HEK293 (cell line): ENCODE measurements around the gene CCDC183.

Experiments
- CTCF ChIA-PET: fragments of 350-600 bp; formaldehyde crosslinking; extraction: SDS; loops from one replicate; lab custom pipeline; 2021; ENCODE audit warnings: antibody characterized with exemption; lab: Yijun Ruan, JAX
- POLR2A ChIA-PET: fragments of 300-600 bp; formaldehyde crosslinking; extraction: SDS; loops from one replicate; lab custom pipeline; 2020; ENCODE audit warnings: antibody characterized with exemption, inconsistent platforms; lab: Yijun Ruan, JAX
- H3K27ac ChIP-seq: fragments of 200-500 bp; sonication (Bioruptor generic); 2 replicates; pipeline ENCODE4 v1.5.1; 2014; ENCODE audit warnings: low read depth, low read length, control low read depth, inconsistent platforms; ENCODE audit errors: extremely low read depth
- H3K36me3 ChIP-seq, 2 experiments: fragments of 200-500 bp in 1 of 2; sonication (Bioruptor generic) in 1 of 2; 1 replicate in 1 of 2; 2 replicates in 1 of 2; pipeline ENCODE4 v1.5.1; 2014 to 2017; ENCODE audit warnings: inconsistent platforms in 2 of 2, low read length in 2 of 2; ENCODE audit not compliant: control insufficient read depth in 2 of 2, insufficient read depth in 1 of 2
- H3K4me1 ChIP-seq: fragments of 200-500 bp; sonication (Bioruptor generic); 2 replicates; pipeline ENCODE4 v1.5.1; 2014; ENCODE audit warnings: mild to moderate bottlenecking, low read length, inconsistent platforms; ENCODE audit not compliant: control insufficient read depth, insufficient read depth
- H3K4me3 ChIP-seq: 2 replicates; pipeline ENCODE4 v1.5.1; 2011; ENCODE audit warnings: low read depth, mild to moderate bottlenecking, control low read depth, low read length, moderate library complexity
- H3K9me3 ChIP-seq: fragments of 200-500 bp; sonication (Bioruptor generic); 2 replicates; pipeline ENCODE4 v1.5.1; 2014; ENCODE audit warnings: low read depth, low read length, inconsistent platforms; ENCODE audit not compliant: control insufficient read depth, insufficient read depth
- AEBP2 ChIP-seq: fragments of 450-650 bp; formaldehyde crosslinking; IDR thresholded peaks from 2 replicates; pipeline ENCODE4 v1.5.1; 2016; ENCODE audit warnings: missing biosample characterization, missing genetic modification characterization, borderline replicate concordance
- KLF16 ChIP-seq: fragments of 450-650 bp; formaldehyde crosslinking; IDR thresholded peaks from 2 replicates; pipeline ENCODE4 v1.5.1; 2017; ENCODE audit warnings: missing biosample characterization, missing genetic modification characterization
- ZBTB44 ChIP-seq: fragments of 450-650 bp; IDR thresholded peaks from 2 replicates; pipeline ENCODE4 v1.5.1; 2018; ENCODE audit warnings: missing biosample characterization, mild to moderate bottlenecking, missing genetic modification characterization
- ZBTB49 ChIP-seq: fragments of 450-650 bp; formaldehyde crosslinking; IDR thresholded peaks from 2 replicates; pipeline ENCODE4 v1.5.1; 2016; ENCODE audit warnings: missing biosample characterization, missing genetic modification characterization, low read depth
- ZNF239 ChIP-seq: fragments of 450-650 bp; formaldehyde crosslinking; IDR thresholded peaks from 2 replicates; pipeline ENCODE4 v1.5.1; 2016; ENCODE audit warnings: missing biosample characterization, missing genetic modification characterization
- ZNF423 ChIP-seq: fragments of 450-650 bp; formaldehyde crosslinking; IDR thresholded peaks from 2 replicates; pipeline ENCODE4 v1.5.1; 2016; ENCODE audit warnings: missing biosample characterization, missing genetic modification characterization
- ZNF621 ChIP-seq: fragments of 450-650 bp; formaldehyde crosslinking; IDR thresholded peaks from 2 replicates; pipeline ENCODE4 v1.5.1; 2017; ENCODE audit warnings: missing biosample characterization, missing genetic modification characterization
- ZNF624 ChIP-seq: fragments of 450-650 bp; formaldehyde crosslinking; IDR thresholded peaks from 2 replicates; pipeline ENCODE4 v1.5.1; 2017; ENCODE audit warnings: missing biosample characterization, missing genetic modification characterization
- ZNF626 ChIP-seq: fragments of 450-650 bp; sonication (Bioruptor Pico); formaldehyde crosslinking; IDR thresholded peaks from 2 replicates; pipeline ENCODE4 v1.5.1; 2018; ENCODE audit warnings: missing biosample characterization, missing genetic modification characterization, inconsistent platforms
- ZNF639 ChIP-seq: fragments of 450-650 bp; formaldehyde crosslinking; IDR thresholded peaks from 2 replicates; pipeline ENCODE4 v1.5.1; 2016; ENCODE audit warnings: missing biosample characterization, missing genetic modification characterization
- ZNF704 ChIP-seq: fragments of 450-650 bp; formaldehyde crosslinking; IDR thresholded peaks from 2 replicates; pipeline ENCODE4 v1.5.1; 2016; ENCODE audit warnings: missing biosample characterization, missing genetic modification characterization
- TF ChIP-seq, protein P1 (sequence below): fragments of 450-650 bp; formaldehyde crosslinking; conservative IDR thresholded peaks from 2 replicates; pipeline ENCODE4 v1.5.1; 2016; ENCODE audit warnings: low read depth, missing biosample characterization, missing genetic modification characterization
- TF ChIP-seq, protein P2 (sequence below): fragments of 450-650 bp; formaldehyde crosslinking; IDR thresholded peaks from 2 replicates; pipeline ENCODE4 v1.5.1; 2017; ENCODE audit warnings: missing biosample characterization, missing genetic modification characterization
- TF ChIP-seq, protein P3 (sequence below): fragments of 450-650 bp; formaldehyde crosslinking; IDR thresholded peaks from 2 replicates; pipeline ENCODE4 v1.5.1; 2016; ENCODE audit warnings: missing biosample characterization, missing genetic modification characterization, borderline replicate concordance

Gene CCDC183

DNA sequence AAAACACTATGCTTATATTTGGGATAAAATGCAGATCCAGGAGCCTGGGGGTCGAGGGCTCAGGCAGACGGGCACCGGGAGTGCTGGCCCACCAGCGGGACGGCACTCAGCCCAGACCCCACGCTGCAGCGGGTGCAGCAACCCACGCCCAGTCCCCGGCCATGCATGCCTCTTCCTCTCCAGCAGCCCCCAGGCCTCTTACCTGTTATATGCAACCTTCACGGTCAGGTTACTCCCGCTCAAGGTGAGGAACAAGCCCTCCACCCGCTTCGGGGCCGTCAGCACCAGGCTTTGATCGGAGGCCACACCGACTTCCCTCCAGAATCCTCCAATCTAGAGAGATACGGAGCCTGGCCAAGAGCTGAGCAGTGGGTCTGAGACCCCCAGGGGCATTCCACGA, 39.3 kb upstream of the CCDC183 start:
- ChIA-PET CTCF (interaction anchor here (0.6 to 2.6 kb wide), 3 partner anchors 10 to 27 kb away, joined by 4 to 16 read pairs (median 6); no protein-coding TSS in a partner anchor), POLR2A (no interaction called here)

More for the DNA sequence above, 39.3 kb upstream of the CCDC183 start:
- Histone ChIP-seq H3K4me3 (no peak overlapping the region), H3K9me3 (no peaks in the 10 kb centered on the region), H3K36me3 (no peaks in the 10 kb centered on the region), H3K27ac (no peak overlapping the region), H3K4me1 (no peaks in the 10 kb centered on the region)
- TF ChIP-seq ZNF639 (no peak), ZNF423 (tag by site-specific recombination) (no peak), AEBP2 (tag by site-specific recombination) (no peak), ZBTB49 (tag by site-specific recombination) (no peak), ZNF621 (tag by site-specific recombination) (no peak), ZNF624 (no peak), ZNF704 (tag by site-specific recombination) (no peak), ZNF239 (tag by site-specific recombination) (no peak), ZNF626 (no peak), ZBTB44 (tag by site-specific recombination) (no peak), KLF16 (tag by site-specific recombination) (no peak)
- TF ChIP-seq, protein P1, sequence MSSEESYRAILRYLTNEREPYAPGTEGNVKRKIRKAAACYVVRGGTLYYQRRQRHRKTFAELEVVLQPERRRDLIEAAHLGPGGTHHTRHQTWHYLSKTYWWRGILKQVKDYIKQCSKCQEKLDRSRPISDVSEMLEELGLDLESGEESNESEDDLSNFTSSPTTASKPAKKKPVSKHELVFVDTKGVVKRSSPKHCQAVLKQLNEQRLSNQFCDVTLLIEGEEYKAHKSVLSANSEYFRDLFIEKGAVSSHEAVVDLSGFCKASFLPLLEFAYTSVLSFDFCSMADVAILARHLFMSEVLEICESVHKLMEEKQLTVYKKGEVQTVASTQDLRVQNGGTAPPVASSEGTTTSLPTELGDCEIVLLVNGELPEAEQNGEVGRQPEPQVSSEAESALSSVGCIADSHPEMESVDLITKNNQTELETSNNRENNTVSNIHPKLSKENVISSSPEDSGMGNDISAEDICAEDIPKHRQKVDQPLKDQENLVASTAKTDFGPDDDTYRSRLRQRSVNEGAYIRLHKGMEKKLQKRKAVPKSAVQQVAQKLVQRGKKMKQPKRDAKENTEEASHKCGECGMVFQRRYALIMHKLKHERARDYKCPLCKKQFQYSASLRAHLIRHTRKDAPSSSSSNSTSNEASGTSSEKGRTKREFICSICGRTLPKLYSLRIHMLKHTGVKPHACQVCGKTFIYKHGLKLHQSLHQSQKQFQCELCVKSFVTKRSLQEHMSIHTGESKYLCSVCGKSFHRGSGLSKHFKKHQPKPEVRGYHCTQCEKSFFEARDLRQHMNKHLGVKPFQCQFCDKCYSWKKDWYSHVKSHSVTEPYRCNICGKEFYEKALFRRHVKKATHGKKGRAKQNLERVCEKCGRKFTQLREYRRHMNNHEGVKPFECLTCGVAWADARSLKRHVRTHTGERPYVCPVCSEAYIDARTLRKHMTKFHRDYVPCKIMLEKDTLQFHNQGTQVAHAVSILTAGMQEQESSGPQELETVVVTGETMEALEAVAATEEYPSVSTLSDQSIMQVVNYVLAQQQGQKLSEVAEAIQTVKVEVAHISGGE (tag by site-specific recombination): no peak
- TF ChIP-seq, protein P2, sequence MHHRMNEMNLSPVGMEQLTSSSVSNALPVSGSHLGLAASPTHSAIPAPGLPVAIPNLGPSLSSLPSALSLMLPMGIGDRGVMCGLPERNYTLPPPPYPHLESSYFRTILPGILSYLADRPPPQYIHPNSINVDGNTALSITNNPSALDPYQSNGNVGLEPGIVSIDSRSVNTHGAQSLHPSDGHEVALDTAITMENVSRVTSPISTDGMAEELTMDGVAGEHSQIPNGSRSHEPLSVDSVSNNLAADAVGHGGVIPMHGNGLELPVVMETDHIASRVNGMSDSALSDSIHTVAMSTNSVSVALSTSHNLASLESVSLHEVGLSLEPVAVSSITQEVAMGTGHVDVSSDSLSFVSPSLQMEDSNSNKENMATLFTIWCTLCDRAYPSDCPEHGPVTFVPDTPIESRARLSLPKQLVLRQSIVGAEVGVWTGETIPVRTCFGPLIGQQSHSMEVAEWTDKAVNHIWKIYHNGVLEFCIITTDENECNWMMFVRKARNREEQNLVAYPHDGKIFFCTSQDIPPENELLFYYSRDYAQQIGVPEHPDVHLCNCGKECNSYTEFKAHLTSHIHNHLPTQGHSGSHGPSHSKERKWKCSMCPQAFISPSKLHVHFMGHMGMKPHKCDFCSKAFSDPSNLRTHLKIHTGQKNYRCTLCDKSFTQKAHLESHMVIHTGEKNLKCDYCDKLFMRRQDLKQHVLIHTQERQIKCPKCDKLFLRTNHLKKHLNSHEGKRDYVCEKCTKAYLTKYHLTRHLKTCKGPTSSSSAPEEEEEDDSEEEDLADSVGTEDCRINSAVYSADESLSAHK: no peak
- TF ChIP-seq, protein P3, sequence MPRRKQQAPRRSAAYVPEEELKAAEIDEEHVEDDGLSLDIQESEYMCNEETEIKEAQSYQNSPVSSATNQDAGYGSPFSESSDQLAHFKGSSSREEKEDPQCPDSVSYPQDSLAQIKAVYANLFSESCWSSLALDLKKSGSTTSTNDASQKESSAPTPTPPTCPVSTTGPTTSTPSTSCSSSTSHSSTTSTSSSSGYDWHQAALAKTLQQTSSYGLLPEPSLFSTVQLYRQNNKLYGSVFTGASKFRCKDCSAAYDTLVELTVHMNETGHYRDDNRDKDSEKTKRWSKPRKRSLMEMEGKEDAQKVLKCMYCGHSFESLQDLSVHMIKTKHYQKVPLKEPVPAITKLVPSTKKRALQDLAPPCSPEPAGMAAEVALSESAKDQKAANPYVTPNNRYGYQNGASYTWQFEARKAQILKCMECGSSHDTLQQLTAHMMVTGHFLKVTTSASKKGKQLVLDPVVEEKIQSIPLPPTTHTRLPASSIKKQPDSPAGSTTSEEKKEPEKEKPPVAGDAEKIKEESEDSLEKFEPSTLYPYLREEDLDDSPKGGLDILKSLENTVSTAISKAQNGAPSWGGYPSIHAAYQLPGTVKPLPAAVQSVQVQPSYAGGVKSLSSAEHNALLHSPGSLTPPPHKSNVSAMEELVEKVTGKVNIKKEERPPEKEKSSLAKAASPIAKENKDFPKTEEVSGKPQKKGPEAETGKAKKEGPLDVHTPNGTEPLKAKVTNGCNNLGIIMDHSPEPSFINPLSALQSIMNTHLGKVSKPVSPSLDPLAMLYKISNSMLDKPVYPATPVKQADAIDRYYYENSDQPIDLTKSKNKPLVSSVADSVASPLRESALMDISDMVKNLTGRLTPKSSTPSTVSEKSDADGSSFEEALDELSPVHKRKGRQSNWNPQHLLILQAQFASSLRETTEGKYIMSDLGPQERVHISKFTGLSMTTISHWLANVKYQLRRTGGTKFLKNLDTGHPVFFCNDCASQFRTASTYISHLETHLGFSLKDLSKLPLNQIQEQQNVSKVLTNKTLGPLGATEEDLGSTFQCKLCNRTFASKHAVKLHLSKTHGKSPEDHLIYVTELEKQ (tag by site-specific recombination): no peak
